ENCODE results near the gene GRAMD1B.

GRCh38 chr11:123405123-123405592 is 24.9 kb upstream of the GRAMD1B start:
- TF ChIP-seq CTCF (IDR thresholded peaks at IDR 0.05 in 4 of 5, conservative IDR thresholded peaks at IDR 0.05 in 1 of 5) (no peak), POLR2A (IDR thresholded peaks at IDR 0.05) (no peak)

All from gastrocnemius medialis (tissue), 4 donors.